Endothelial cell (in vitro differentiated cells): Measurements from ENCODE around the gene NEURL4. TPM values are rescaled to one million over a fixed set of nuclear protein-coding genes. Genes with fewer than 3 reads are reported as not detected.
"Not testable (repeated sequence)": the region's sequence is repeated elsewhere in the genome, so short reads cannot be mapped to it uniquely, and the experiment has no call there.

ENCODE experiments used
- DNase-seq: peaks from one replicate; pipeline ENCODE4 v3.0.0; 2021; ENCODE audit warnings: low spot score
- H3K27ac Mint-ChIP-seq: one replicate; pipeline ENCODE4 v1.8.0; 2021; ENCODE audit warnings: mixed read lengths, inconsistent platforms; ENCODE audit not compliant: unreplicated experiment
- H3K27me3 Mint-ChIP-seq: one replicate; pipeline ENCODE4 v1.8.0; 2021; ENCODE audit warnings: mild to moderate bottlenecking, moderate library complexity, mixed read lengths, inconsistent platforms; ENCODE audit not compliant: unreplicated experiment
- H3K36me3 Mint-ChIP-seq: one replicate; pipeline ENCODE4 v1.8.0; 2021; ENCODE audit warnings: mild to moderate bottlenecking, low read depth, mixed read lengths, inconsistent platforms; ENCODE audit not compliant: unreplicated experiment
- H3K4me1 Mint-ChIP-seq: one replicate; pipeline ENCODE4 v1.8.0; 2021; ENCODE audit warnings: mild to moderate bottlenecking, mixed read lengths, inconsistent platforms; ENCODE audit not compliant: unreplicated experiment
- H3K4me3 Mint-ChIP-seq: one replicate; pipeline ENCODE4 v1.8.0; 2021; ENCODE audit warnings: mild to moderate bottlenecking, mixed read lengths, inconsistent platforms; ENCODE audit not compliant: unreplicated experiment
- H3K9me3 Mint-ChIP-seq: one replicate; pipeline ENCODE4 v1.8.0; 2021; ENCODE audit warnings: mixed read lengths, inconsistent platforms; ENCODE audit not compliant: unreplicated experiment
- total RNA-seq: library from RNA; stranded (reverse); fragmentation: NEBNext Ultra II Directional; extraction: Animal tissue kit (Norgen Biotek cat#: 25700); gene quantifications from one replicate; pipeline ENCODE4 v1.2.1, GENCODE V29; 2021; ENCODE audit not compliant: unreplicated experiment
- TF ChIP-seq, protein P1 (sequence below): fragments of 200-600 bp; sonication (generic); IDR thresholded peaks from one replicate; pipeline ENCODE4 v1.5.0; 2021; ENCODE audit warnings: antibody characterized with exemption; ENCODE audit not compliant: unreplicated experiment

NEURL4 gene
- total RNA-seq, 1 donor from 2014 or later: 55.7 TPM

DNA sequence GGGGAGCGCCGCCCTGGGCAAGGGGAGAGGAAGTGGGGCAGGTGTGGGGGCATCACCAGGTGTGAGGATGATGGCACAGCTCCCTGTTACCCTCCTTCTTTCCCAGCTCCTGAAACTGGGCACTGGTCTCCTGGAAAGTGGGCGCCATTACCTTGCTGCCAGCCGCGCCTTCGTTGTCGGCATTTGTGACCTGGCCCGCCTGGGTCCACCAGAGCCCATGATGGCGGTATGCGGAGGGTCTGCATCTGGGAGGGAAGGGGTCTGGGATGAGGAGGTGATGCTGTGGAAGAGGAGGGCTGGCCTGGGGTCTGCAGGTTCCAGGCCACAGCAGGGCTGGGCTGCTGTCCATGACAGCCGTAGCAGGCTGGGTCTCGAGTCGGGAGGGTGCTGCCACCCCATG, 12.7 kb upstream of the NEURL4 start:
- no peak overlapping the region for H3K4me3 Mint-ChIP-seq
- H3K9me3 Mint-ChIP-seq: no peaks in the 10 kb centered on the region
- H3K27ac Mint-ChIP-seq: no peak overlapping the region
- peaks cover 2% of the 10 kb centered on the region for H3K27me3 Mint-ChIP-seq
- DNase-seq: no peak
- TF ChIP-seq, protein P1, sequence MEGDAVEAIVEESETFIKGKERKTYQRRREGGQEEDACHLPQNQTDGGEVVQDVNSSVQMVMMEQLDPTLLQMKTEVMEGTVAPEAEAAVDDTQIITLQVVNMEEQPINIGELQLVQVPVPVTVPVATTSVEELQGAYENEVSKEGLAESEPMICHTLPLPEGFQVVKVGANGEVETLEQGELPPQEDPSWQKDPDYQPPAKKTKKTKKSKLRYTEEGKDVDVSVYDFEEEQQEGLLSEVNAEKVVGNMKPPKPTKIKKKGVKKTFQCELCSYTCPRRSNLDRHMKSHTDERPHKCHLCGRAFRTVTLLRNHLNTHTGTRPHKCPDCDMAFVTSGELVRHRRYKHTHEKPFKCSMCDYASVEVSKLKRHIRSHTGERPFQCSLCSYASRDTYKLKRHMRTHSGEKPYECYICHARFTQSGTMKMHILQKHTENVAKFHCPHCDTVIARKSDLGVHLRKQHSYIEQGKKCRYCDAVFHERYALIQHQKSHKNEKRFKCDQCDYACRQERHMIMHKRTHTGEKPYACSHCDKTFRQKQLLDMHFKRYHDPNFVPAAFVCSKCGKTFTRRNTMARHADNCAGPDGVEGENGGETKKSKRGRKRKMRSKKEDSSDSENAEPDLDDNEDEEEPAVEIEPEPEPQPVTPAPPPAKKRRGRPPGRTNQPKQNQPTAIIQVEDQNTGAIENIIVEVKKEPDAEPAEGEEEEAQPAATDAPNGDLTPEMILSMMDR: no peak
- H3K4me1 Mint-ChIP-seq: peaks cover 6% of the 10 kb centered on the region
- no peaks in the 10 kb centered on the region for H3K36me3 Mint-ChIP-seq

DNA sequence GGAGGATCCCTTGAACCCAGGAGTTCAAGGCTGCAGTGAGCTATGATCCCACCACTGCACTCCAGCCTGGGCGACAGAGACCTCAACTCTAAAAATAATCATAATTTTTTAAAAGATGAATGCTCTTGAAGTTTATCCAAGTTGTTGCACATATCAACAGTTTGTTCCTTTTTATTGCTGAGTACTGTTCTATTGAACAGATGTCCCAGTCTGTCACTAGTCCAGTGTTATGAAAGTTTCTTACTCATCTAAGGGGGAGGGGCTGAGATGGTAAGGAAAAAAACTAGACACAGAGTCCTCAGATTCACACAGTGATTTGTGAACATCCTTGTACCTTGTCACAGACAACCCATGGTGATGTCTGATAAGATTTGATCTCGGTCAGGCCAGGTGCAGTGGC, 11.0 kb upstream of the NEURL4 start:
- no peak overlapping the region for H3K27ac Mint-ChIP-seq
- no peak for DNase-seq
- peaks cover 15% of the 10 kb centered on the region for H3K4me1 Mint-ChIP-seq
- peaks cover 2% of the 10 kb centered on the region for H3K27me3 Mint-ChIP-seq
- no peak overlapping the region for H3K4me3 Mint-ChIP-seq
- no peaks in the 10 kb centered on the region for H3K9me3 Mint-ChIP-seq
- TF ChIP-seq, protein P1: no peak
- no peaks in the 10 kb centered on the region for H3K36me3 Mint-ChIP-seq

DNA sequence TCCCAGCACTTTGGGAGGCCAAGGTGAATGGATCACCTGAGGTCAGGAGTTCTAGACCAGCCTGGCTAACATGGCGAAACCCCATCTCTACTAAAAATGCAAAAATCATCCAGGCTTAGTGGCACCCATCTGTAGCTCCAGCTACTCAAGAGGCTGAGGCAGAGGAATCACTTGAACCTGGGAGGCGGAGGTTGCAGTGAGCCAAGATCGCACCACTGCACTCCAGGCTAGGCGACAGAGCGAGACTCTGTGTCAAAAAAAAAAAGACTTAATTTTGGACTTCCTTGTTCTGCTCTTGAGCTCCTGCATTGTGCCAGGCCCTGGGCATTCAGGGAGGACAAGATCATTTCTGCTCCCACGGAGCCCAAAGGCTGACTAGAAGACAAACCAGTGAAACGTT, 8.5 kb upstream of the NEURL4 start:
- Mint-ChIP-seq H3K4me1 (peaks cover 15% of the 10 kb centered on the region), H3K27ac (peak overlapping the region; percentile 15)
- H3K9me3 Mint-ChIP-seq, DNase-seq, H3K27me3 Mint-ChIP-seq, H3K36me3 Mint-ChIP-seq, H3K4me3 Mint-ChIP-seq: not testable (repeated sequence)

DNA sequence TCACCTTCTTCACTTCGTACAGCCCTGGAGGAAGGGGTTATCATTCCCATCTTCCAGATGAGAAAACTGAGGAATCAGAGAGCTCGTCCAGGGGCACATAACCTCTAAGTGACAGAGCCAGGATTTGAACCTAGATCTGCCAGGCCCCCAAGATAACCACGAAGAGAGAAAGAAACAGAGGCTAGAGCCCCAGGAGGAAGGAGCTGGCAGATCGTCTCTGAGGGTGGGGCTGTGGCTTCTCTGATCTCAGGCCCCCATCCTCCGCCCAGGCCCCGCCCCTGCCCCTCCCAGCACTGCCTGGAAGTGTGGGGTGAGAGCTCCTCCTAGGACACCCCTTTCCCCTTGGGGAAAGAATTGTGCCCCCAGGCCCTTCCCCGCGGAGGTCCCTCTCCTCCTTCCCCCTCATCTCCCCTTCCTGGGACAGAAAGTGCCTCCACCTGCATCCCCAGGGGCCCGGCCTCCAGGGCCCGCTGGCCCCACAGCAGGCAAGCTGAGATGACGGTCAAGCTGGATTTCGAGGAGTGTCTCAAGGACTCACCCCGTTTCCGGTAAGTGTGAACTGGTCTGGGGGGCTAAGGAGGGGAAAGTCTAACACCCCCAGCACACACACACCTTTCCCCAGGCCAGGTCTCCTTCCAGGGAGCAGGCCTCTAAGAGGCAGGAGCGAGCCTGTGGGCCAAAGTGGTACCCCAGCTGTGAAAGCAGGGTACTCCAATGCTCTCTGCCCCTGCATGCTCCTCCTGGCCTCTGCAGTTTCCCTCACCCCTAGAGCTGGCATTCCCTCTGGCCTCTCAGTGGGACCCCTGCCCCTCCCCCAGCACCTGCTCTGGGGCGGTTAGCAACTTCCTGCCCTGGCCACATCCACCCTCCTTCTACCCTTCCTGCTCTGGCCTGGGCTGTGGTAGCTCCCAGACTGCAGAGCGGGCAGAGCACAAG, 7.4 kb upstream of the NEURL4 start, which contains the start of gene ACAP1:
TSS of gene ACAP1 (plus strand) at position 290 of the 936 bp plus-strand sequence. CDS start at position 496, 206 bp downstream.
- DNase-seq: peak; percentile 13
- peaks cover 15% of the 10 kb centered on the region for H3K4me1 Mint-ChIP-seq
- H3K9me3 Mint-ChIP-seq: no peaks in the 10 kb centered on the region
- H3K27ac Mint-ChIP-seq: peak within 1 kb of the TSS; percentile 57
- no peaks in the 10 kb centered on the region for H3K36me3 Mint-ChIP-seq
- TF ChIP-seq, protein P1: no peak
- H3K27me3 Mint-ChIP-seq: peaks cover 2% of the 10 kb centered on the region
- no peak within 1 kb of the TSS for H3K4me3 Mint-ChIP-seq

DNA sequence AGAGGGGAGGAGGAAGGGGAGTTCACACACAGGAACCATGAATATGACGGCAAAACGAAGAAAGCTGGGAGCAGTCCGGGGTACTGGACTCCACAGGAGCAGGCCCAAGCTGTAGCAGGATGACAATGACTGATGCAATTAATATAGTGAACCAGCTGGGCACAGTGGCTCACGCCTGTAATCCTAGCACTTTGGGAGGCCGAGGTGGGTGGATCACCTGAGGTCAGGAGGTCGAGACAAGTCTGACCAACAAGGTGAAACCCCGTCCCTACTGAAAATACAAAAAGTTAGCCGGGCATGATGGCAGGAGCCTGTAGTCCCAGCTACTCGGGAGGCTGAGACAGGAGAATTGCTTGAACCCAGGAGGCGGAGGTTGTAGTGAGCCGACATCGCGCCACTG, 6.6 kb upstream of the NEURL4 start:
- H3K9me3 Mint-ChIP-seq, H3K27me3 Mint-ChIP-seq, H3K4me3 Mint-ChIP-seq, DNase-seq, H3K36me3 Mint-ChIP-seq: not testable (repeated sequence)
- Mint-ChIP-seq H3K4me1 (peaks cover 15% of the 10 kb centered on the region), H3K27ac (peak overlapping the region; percentile 57)
